WTC11 (cell line): Measurements from ENCODE around the gene SNRPD1. TPM values are rescaled to one million over a fixed set of nuclear protein-coding genes. Genes with fewer than 3 reads are reported as not detected.

Source experiments
- ELF4 ChIP-seq: sonication (generic); formaldehyde crosslinking; IDR thresholded peaks from 2 replicates; pipeline ENCODE4 v1.8.1; 2022; ENCODE audit warnings: low read depth, mild to moderate bottlenecking, moderate library complexity, missing genetic modification reagents
- FOXP1 ChIP-seq: sonication (generic); formaldehyde crosslinking; IDR thresholded peaks from 2 replicates; pipeline ENCODE4 v1.8.0; 2022; ENCODE audit warnings: missing genetic modification reagents, mild to moderate bottlenecking, moderate library complexity, borderline replicate concordance
- GTF2I ChIP-seq: fragments of 250-450 bp; sonication (Bioruptor Pico); conservative IDR thresholded peaks from 2 replicates; pipeline ENCODE4 v1.4.0; 2021; ENCODE audit warnings: mild to moderate bottlenecking
- KAT7 ChIP-seq: sonication (generic); formaldehyde crosslinking; IDR thresholded peaks from 2 replicates; pipeline ENCODE4 v1.8.1; 2023; ENCODE audit warnings: missing genetic modification reagents, mild to moderate bottlenecking, borderline replicate concordance
- SMAD4 ChIP-seq: sonication (generic); formaldehyde crosslinking; IDR thresholded peaks from 2 replicates; pipeline ENCODE4 v1.8.0; 2022; ENCODE audit warnings: mild to moderate bottlenecking, missing genetic modification reagents
- ZNF317 ChIP-seq: sonication (generic); formaldehyde crosslinking; IDR thresholded peaks from 2 replicates; pipeline ENCODE4 v1.8.1; 2023; ENCODE audit warnings: low read depth, mild to moderate bottlenecking, moderate library complexity, missing genetic modification reagents, borderline replicate concordance
- total RNA-seq: library from RNA; stranded (reverse); gene quantifications from 3 replicates; pipeline ENCODE4 v1.2.3, GENCODE V29; 2021
- TF ChIP-seq, protein P1 (sequence below): sonication (generic); formaldehyde crosslinking; IDR thresholded peaks from 2 replicates; pipeline ENCODE4 v1.8.0; 2023; ENCODE audit warnings: missing genetic modification reagents, mild to moderate bottlenecking, borderline replicate concordance
- TF ChIP-seq, protein P2 (sequence below): sonication (generic); formaldehyde crosslinking; IDR thresholded peaks from 2 replicates; pipeline ENCODE4 v1.8.0; 2023; ENCODE audit warnings: mild to moderate bottlenecking, missing genetic modification reagents
- TF ChIP-seq, protein P3 (sequence below): fragments of 250-450 bp; sonication (Bioruptor Pico); IDR thresholded peaks from 2 replicates; pipeline ENCODE4 v1.8.0; 2021; ENCODE audit warnings: mild to moderate bottlenecking
- TF ChIP-seq, protein P4 (sequence below): fragments of 250-450 bp; sonication (Bioruptor Pico); IDR thresholded peaks from 2 replicates; pipeline ENCODE4 v1.9.0; 2021; ENCODE audit warnings: mild to moderate bottlenecking, borderline replicate concordance
- TF ChIP-seq, protein P5 (sequence below): sonication (generic); formaldehyde crosslinking; conservative IDR thresholded peaks from 2 replicates; pipeline ENCODE4 v1.8.1; 2023; ENCODE audit warnings: mild to moderate bottlenecking, low read depth, missing genetic modification reagents, moderate library complexity
- TF ChIP-seq, protein P6 (sequence below): sonication (generic); formaldehyde crosslinking; IDR thresholded peaks from 2 replicates; pipeline ENCODE4 v1.8.0; 2022; ENCODE audit warnings: missing genetic modification reagents
- TF ChIP-seq, protein P7 (sequence below): fragments of 250-450 bp; sonication (Bioruptor Pico); IDR thresholded peaks from 2 replicates; pipeline ENCODE4 v1.9.0; 2021; ENCODE audit warnings: moderate library complexity, mild to moderate bottlenecking, inconsistent platforms, borderline replicate concordance
- TF ChIP-seq, protein P8 (sequence below): sonication (generic); formaldehyde crosslinking; IDR thresholded peaks from 2 replicates; pipeline ENCODE4 v1.8.1; 2023; ENCODE audit warnings: mild to moderate bottlenecking, missing genetic modification reagents

The SNRPD1 gene
- total RNA-seq, 1 experiment from 2014 or later = 137 TPM

DNA sequence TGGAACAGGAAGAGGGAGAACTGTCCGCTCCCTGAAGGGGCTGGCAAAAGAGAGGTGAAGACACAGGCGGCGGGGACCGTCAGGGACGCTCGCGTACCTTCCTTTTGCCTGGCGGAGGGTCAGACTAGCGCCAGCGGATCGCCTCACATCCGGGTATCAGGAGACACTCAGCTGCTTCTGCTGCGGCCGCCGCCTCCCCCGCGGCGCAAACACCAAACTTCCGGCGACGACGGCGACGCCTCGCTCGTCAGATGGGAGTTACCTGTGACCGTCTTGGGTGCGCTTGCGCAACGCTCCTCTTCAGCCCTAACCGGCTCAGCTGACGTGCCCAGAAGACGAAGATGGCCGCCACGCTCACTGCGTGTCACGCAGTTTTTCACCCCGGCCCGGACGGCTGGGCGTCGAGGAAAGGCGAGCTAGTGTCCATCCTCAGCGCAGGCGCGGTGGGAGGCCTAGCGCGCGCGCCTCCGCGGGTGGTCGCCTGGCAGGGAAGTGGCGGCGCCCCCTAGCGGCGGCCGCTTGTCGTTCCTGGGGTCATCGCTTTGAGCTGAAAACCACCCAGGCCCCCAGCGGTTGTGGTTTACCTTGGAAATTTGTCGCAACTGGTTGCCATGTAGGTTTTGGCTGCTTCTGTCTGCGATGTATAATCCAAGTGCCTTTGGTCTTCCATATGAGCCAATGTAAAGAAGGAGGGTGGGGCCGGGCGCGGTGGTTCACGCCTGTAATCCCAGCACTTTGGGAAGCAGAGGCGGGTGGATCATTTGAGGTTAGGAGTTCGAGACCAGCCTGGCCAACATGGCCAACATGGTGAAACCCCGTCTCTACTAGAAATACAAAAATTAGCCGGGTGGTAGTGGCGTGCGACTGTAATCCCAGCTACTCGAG lies 11.3 kb upstream of the SNRPD1 start, which contains the start of gene ESCO1 (continued):
- TF ChIP-seq, protein P1, sequence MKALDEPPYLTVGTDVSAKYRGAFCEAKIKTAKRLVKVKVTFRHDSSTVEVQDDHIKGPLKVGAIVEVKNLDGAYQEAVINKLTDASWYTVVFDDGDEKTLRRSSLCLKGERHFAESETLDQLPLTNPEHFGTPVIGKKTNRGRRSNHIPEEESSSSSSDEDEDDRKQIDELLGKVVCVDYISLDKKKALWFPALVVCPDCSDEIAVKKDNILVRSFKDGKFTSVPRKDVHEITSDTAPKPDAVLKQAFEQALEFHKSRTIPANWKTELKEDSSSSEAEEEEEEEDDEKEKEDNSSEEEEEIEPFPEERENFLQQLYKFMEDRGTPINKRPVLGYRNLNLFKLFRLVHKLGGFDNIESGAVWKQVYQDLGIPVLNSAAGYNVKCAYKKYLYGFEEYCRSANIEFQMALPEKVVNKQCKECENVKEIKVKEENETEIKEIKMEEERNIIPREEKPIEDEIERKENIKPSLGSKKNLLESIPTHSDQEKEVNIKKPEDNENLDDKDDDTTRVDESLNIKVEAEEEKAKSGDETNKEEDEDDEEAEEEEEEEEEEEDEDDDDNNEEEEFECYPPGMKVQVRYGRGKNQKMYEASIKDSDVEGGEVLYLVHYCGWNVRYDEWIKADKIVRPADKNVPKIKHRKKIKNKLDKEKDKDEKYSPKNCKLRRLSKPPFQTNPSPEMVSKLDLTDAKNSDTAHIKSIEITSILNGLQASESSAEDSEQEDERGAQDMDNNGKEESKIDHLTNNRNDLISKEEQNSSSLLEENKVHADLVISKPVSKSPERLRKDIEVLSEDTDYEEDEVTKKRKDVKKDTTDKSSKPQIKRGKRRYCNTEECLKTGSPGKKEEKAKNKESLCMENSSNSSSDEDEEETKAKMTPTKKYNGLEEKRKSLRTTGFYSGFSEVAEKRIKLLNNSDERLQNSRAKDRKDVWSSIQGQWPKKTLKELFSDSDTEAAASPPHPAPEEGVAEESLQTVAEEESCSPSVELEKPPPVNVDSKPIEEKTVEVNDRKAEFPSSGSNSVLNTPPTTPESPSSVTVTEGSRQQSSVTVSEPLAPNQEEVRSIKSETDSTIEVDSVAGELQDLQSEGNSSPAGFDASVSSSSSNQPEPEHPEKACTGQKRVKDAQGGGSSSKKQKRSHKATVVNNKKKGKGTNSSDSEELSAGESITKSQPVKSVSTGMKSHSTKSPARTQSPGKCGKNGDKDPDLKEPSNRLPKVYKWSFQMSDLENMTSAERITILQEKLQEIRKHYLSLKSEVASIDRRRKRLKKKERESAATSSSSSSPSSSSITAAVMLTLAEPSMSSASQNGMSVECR = peak; percentile 93; the same call in 1 of the 2 replicates
- TF ChIP-seq FOXP1 (no peak; the same call in 1 of the 2 replicates), ELF4 (CRISPR knock-in tag) (no peak), GTF2I (CRISPR knock-in tag) (no peak), SMAD4 (CRISPR knock-in tag) (no peak), ZNF317 (no peak), KAT7 (CRISPR knock-in tag) (no peak)
- TF ChIP-seq, protein P2, sequence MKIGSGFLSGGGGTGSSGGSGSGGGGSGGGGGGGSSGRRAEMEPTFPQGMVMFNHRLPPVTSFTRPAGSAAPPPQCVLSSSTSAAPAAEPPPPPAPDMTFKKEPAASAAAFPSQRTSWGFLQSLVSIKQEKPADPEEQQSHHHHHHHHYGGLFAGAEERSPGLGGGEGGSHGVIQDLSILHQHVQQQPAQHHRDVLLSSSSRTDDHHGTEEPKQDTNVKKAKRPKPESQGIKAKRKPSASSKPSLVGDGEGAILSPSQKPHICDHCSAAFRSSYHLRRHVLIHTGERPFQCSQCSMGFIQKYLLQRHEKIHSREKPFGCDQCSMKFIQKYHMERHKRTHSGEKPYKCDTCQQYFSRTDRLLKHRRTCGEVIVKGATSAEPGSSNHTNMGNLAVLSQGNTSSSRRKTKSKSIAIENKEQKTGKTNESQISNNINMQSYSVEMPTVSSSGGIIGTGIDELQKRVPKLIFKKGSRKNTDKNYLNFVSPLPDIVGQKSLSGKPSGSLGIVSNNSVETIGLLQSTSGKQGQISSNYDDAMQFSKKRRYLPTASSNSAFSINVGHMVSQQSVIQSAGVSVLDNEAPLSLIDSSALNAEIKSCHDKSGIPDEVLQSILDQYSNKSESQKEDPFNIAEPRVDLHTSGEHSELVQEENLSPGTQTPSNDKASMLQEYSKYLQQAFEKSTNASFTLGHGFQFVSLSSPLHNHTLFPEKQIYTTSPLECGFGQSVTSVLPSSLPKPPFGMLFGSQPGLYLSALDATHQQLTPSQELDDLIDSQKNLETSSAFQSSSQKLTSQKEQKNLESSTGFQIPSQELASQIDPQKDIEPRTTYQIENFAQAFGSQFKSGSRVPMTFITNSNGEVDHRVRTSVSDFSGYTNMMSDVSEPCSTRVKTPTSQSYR (CRISPR knock-in tag) = no peak
- TF ChIP-seq, protein P3, sequence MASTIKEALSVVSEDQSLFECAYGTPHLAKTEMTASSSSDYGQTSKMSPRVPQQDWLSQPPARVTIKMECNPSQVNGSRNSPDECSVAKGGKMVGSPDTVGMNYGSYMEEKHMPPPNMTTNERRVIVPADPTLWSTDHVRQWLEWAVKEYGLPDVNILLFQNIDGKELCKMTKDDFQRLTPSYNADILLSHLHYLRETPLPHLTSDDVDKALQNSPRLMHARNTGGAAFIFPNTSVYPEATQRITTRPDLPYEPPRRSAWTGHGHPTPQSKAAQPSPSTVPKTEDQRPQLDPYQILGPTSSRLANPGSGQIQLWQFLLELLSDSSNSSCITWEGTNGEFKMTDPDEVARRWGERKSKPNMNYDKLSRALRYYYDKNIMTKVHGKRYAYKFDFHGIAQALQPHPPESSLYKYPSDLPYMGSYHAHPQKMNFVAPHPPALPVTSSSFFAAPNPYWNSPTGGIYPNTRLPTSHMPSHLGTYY (CRISPR knock-in tag) = no peak
- TF ChIP-seq, protein P4, sequence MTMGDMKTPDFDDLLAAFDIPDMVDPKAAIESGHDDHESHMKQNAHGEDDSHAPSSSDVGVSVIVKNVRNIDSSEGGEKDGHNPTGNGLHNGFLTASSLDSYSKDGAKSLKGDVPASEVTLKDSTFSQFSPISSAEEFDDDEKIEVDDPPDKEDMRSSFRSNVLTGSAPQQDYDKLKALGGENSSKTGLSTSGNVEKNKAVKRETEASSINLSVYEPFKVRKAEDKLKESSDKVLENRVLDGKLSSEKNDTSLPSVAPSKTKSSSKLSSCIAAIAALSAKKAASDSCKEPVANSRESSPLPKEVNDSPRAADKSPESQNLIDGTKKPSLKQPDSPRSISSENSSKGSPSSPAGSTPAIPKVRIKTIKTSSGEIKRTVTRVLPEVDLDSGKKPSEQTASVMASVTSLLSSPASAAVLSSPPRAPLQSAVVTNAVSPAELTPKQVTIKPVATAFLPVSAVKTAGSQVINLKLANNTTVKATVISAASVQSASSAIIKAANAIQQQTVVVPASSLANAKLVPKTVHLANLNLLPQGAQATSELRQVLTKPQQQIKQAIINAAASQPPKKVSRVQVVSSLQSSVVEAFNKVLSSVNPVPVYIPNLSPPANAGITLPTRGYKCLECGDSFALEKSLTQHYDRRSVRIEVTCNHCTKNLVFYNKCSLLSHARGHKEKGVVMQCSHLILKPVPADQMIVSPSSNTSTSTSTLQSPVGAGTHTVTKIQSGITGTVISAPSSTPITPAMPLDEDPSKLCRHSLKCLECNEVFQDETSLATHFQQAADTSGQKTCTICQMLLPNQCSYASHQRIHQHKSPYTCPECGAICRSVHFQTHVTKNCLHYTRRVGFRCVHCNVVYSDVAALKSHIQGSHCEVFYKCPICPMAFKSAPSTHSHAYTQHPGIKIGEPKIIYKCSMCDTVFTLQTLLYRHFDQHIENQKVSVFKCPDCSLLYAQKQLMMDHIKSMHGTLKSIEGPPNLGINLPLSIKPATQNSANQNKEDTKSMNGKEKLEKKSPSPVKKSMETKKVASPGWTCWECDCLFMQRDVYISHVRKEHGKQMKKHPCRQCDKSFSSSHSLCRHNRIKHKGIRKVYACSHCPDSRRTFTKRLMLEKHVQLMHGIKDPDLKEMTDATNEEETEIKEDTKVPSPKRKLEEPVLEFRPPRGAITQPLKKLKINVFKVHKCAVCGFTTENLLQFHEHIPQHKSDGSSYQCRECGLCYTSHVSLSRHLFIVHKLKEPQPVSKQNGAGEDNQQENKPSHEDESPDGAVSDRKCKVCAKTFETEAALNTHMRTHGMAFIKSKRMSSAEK (CRISPR knock-in tag) = no peak
- TF ChIP-seq, protein P5, sequence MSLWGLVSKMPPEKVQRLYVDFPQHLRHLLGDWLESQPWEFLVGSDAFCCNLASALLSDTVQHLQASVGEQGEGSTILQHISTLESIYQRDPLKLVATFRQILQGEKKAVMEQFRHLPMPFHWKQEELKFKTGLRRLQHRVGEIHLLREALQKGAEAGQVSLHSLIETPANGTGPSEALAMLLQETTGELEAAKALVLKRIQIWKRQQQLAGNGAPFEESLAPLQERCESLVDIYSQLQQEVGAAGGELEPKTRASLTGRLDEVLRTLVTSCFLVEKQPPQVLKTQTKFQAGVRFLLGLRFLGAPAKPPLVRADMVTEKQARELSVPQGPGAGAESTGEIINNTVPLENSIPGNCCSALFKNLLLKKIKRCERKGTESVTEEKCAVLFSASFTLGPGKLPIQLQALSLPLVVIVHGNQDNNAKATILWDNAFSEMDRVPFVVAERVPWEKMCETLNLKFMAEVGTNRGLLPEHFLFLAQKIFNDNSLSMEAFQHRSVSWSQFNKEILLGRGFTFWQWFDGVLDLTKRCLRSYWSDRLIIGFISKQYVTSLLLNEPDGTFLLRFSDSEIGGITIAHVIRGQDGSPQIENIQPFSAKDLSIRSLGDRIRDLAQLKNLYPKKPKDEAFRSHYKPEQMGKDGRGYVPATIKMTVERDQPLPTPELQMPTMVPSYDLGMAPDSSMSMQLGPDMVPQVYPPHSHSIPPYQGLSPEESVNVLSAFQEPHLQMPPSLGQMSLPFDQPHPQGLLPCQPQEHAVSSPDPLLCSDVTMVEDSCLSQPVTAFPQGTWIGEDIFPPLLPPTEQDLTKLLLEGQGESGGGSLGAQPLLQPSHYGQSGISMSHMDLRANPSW (CRISPR knock-in tag) = no peak
- TF ChIP-seq, protein P6, sequence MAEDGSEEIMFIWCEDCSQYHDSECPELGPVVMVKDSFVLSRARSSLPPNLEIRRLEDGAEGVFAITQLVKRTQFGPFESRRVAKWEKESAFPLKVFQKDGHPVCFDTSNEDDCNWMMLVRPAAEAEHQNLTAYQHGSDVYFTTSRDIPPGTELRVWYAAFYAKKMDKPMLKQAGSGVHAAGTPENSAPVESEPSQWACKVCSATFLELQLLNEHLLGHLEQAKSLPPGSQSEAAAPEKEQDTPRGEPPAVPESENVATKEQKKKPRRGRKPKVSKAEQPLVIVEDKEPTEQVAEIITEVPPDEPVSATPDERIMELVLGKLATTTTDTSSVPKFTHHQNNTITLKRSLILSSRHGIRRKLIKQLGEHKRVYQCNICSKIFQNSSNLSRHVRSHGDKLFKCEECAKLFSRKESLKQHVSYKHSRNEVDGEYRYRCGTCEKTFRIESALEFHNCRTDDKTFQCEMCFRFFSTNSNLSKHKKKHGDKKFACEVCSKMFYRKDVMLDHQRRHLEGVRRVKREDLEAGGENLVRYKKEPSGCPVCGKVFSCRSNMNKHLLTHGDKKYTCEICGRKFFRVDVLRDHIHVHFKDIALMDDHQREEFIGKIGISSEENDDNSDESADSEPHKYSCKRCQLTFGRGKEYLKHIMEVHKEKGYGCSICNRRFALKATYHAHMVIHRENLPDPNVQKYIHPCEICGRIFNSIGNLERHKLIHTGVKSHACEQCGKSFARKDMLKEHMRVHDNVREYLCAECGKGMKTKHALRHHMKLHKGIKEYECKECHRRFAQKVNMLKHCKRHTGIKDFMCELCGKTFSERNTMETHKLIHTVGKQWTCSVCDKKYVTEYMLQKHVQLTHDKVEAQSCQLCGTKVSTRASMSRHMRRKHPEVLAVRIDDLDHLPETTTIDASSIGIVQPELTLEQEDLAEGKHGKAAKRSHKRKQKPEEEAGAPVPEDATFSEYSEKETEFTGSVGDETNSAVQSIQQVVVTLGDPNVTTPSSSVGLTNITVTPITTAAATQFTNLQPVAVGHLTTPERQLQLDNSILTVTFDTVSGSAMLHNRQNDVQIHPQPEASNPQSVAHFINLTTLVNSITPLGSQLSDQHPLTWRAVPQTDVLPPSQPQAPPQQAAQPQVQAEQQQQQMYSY = peak; percentile 6; the same call in 1 of the 2 replicates
- TF ChIP-seq, protein P7, sequence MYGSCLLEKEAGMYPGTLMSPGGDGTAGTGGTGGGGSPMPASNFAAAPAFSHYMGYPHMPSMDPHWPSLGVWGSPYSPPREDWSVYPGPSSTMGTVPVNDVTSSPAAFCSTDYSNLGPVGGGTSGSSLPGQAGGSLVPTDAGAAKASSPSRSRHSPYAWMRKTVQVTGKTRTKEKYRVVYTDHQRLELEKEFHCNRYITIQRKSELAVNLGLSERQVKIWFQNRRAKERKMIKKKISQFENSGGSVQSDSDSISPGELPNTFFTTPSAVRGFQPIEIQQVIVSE = no peak
- TF ChIP-seq, protein P8, sequence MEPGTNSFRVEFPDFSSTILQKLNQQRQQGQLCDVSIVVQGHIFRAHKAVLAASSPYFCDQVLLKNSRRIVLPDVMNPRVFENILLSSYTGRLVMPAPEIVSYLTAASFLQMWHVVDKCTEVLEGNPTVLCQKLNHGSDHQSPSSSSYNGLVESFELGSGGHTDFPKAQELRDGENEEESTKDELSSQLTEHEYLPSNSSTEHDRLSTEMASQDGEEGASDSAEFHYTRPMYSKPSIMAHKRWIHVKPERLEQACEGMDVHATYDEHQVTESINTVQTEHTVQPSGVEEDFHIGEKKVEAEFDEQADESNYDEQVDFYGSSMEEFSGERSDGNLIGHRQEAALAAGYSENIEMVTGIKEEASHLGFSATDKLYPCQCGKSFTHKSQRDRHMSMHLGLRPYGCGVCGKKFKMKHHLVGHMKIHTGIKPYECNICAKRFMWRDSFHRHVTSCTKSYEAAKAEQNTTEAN = no peak
